ENCODE measurements around the gene ATP6V0C. TPM values are rescaled to one million over a fixed set of nuclear protein-coding genes. Genes with fewer than 3 reads are reported as not detected.
A peak's percentile ranks its signal among the peaks of the same experiment; 100 is the strongest.

ATP6V0C gene
- total and polyA plus RNA-seq, 2 of the 13 experiments (the other 11 are each of a cell fraction or from before 2014, with no cell fraction given) = 10.4 to 20.1 TPM

- ChIA-PET POLR2A (interaction anchor here (1.0 to 3.0 kb wide), 5 partner anchors 11 to 61 kb away, joined by 4 to 17 read pairs (median 4); partner anchors contain the start of genes AMDHD2, ATP6V0C and TBC1D24), CTCF (ENCODE audit: low intra/inter-chr PET ratio, low total read pairs) (no interaction called here)
- Histone ChIP-seq H2AFZ (ENCODE audit: low read length) (no peak overlapping the region), H3K4me1 (ENCODE audit: insufficient read depth, low read length) (peaks cover 71% of the 10 kb centered on the region), H3K27ac (ENCODE audit: extremely low read length, insufficient read depth, low read length) (peak overlapping the region; percentile 63), H3K9me3 (ENCODE audit: low read length) (no peaks in the 10 kb centered on the region), H3K4me3 (replicated peaks in 1 of 3; ENCODE audit: insufficient read depth in 1 of 3, low read depth in 2 of 3, low read length in 3 of 3) (peak overlapping the region; percentile 12 to 56 (median 40); a peak in 4 of 6 replicates), H4K20me1 (ENCODE audit: insufficient read depth, low read length) (0 out of 2 replicates have a peak, but pooled peaks cover 3% of the 10 kb centered on the region), H3K79me2 (ENCODE audit: insufficient read depth, low read length) (peaks cover 18% of the 10 kb centered on the region), H3K27me3 (ENCODE audit: control insufficient read depth in 1 of 2, insufficient read depth in 2 of 2, low read length in 2 of 2) (no peaks in the 10 kb centered on the region), H3K4me2 (ENCODE audit: low read depth, low read length) (peak overlapping the region; percentile 68), H3K36me3 (replicated peaks in 1 of 2; ENCODE audit: control insufficient read depth in 1 of 2, insufficient read depth in 2 of 2, low read length in 2 of 2) (peaks cover 0 to 3% of the 10 kb centered on the region in 2 experiments; a peak in 1 of 5 replicates), H3K9ac (ENCODE audit: insufficient read depth, low read depth, low read length) (peak overlapping the region; percentile 44; the same call in 1 of the 2 replicates)
- DNase-seq (ENCODE audit: low spot score) (no peak), FAIRE-seq (no peak), ATAC-seq (no peak)
- no TSS peak for BruUV-seq (replicated peaks)
- TF ChIP-seq SAP130 (CRISPR knock-in tag; IDR thresholded peaks at IDR 0.05; ENCODE audit: low read depth) (0 out of 2 replicates have a peak, but pooled peaks have one; percentile 7), ZNF232 (CRISPR knock-in tag; IDR thresholded peaks at IDR 0.05; ENCODE audit: borderline replicate concordance) (peak; percentile 44; the same call in 1 of the 2 replicates), ZNF263 (CRISPR knock-in tag; IDR thresholded peaks at IDR 0.05) (0 out of 2 replicates have a peak, but pooled peaks have one; percentile 14), STAT6 (CRISPR knock-in tag; IDR thresholded peaks at IDR 0.05; ENCODE audit: borderline replicate concordance) (no peak), ZBTB10 (CRISPR knock-in tag; IDR thresholded peaks at IDR 0.05; ENCODE audit: borderline replicate concordance) (0 out of 2 replicates have a peak, but pooled peaks have one; percentile 20), ZFY (CRISPR knock-in tag; IDR thresholded peaks at IDR 0.05) (peak; percentile 48; the same call in 1 of the 2 replicates), RBAK (CRISPR knock-in tag; IDR thresholded peaks at IDR 0.05) (peak; percentile 98; the same call in 1 of the 2 replicates), FOXA1 (IDR thresholded peaks at IDR 0.05) (no peak), FOXA1 (CRISPR knock-in tag; IDR thresholded peaks at IDR 0.05) (no peak), CAMTA2 (CRISPR knock-in tag; IDR thresholded peaks at IDR 0.05; ENCODE audit: borderline replicate concordance) (0 out of 2 replicates have a peak, but pooled peaks have one; percentile 8), SALL1 (CRISPR knock-in tag; IDR thresholded peaks at IDR 0.05) (no peak), ISL2 (CRISPR knock-in tag; IDR thresholded peaks at IDR 0.05) (0 out of 2 replicates have a peak, but pooled peaks have one; percentile 22), ZNF770 (CRISPR knock-in tag; IDR thresholded peaks at IDR 0.05) (0 out of 2 replicates have a peak, but pooled peaks have one; percentile 8), ZNF280B (CRISPR knock-in tag; IDR thresholded peaks at IDR 0.05; ENCODE audit: borderline replicate concordance) (no peak)
- in situ Hi-C loops (cut with HindIII; ENCODE audit: extremely low pct_ligation_motif_present, low pct_unique_long_range_greater_than_20kb) = no loop called here
- intact Hi-C loops (cut with micrococcal nuclease; ENCODE audit: unreplicated experiment) = no loop called here
- WGBS (ENCODE audit: low lambda C conversion rate) = 23% methylated on average over 8 of the region's 9 CpGs
Measured at GRCh38 chr16:2535625-2536013, 21.9 kb downstream of the ATP6V0C start.
